ENCODE data around the gene SEC61B. TPM values are rescaled to one million over a fixed set of nuclear protein-coding genes. Genes with fewer than 3 reads are reported as not detected.
"Not testable (repeated sequence)": the region's sequence is repeated elsewhere in the genome, so short reads cannot be mapped to it uniquely, and the experiment has no call there.

SEC61B gene
- total RNA-seq, 1 donor from 2014 or later = 123 TPM

DNA sequence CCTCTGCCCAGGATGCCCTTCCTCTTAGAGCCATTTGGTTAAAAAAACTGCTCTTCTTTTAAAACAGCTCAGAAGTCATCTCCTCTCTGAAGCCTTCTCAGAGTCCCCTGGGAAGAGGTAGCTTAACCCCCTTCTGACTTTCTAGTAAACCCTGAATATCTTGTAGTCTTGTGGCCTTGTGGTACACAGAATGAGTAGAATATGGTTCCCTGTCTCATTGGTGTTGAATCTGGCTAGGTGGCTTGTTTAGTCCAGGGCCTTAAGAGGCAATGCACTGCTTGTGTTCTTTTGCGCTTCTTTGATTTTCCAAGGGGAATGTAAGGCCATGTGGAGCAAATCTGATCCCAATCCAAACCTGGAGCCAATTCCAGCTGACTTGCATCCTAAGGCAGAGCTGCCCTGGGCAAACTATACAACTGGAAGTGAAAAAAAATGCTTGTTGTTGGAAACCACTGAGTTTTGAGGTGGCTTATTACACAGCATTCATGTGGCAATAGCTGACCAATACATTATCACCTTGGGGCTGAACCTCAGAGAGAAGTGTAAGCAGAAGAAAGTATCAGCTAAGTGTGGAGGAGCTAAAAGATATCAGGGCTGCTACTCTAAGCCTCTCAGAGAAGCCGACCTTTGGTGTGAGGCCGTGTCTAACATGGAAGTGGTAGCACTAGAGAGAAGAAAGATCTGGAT lies 31.3 kb upstream of the SEC61B start:
- H3K4me3 ChIP-seq (ENCODE audit: low read depth, low read length) = no peak overlapping the region
- TF ChIP-seq, protein P1, sequence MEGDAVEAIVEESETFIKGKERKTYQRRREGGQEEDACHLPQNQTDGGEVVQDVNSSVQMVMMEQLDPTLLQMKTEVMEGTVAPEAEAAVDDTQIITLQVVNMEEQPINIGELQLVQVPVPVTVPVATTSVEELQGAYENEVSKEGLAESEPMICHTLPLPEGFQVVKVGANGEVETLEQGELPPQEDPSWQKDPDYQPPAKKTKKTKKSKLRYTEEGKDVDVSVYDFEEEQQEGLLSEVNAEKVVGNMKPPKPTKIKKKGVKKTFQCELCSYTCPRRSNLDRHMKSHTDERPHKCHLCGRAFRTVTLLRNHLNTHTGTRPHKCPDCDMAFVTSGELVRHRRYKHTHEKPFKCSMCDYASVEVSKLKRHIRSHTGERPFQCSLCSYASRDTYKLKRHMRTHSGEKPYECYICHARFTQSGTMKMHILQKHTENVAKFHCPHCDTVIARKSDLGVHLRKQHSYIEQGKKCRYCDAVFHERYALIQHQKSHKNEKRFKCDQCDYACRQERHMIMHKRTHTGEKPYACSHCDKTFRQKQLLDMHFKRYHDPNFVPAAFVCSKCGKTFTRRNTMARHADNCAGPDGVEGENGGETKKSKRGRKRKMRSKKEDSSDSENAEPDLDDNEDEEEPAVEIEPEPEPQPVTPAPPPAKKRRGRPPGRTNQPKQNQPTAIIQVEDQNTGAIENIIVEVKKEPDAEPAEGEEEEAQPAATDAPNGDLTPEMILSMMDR (conservative IDR thresholded peaks at IDR 0.05; ENCODE audit: low read depth, low read length) = no peak
- DNase-seq (ENCODE audit: low read depth) = no peak

DNA sequence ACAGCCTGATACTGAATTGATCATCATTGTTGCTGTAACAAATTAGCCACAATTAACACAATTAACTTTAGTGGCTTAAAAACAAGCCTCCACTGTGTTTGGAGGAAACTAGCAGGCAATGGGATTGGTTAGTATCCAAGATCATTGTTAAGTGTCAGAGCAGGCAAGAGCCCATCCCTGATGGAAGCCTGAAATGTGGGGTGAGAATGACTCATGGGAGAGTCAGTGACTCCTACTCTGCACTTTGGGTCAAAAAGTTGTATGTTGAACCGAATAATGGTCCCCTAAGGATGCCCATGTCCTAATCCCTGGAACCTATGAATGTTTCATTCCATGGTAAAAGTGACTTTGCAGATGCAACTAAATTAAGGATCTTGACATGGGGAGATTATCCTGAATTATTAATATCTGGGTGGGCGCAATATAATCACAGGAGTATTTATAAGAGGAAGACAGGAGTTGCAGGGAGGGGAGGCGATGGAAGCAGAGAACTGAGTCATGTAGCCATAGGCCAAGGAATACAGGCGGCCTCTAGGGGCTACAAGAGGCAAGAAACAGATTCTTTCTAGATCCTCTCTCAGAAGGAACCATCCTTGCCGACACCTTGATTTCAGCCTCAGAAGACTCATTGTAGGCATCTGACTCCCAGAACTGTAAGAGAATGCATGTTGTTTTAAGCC lies 29.2 kb upstream of the SEC61B start:
- no peak for DNase-seq (ENCODE audit: low read depth)
- H3K4me3 ChIP-seq (ENCODE audit: low read depth, low read length) = no peak overlapping the region
- TF ChIP-seq, protein P1 (conservative IDR thresholded peaks at IDR 0.05; ENCODE audit: low read depth, low read length) = peak; percentile 39

DNA sequence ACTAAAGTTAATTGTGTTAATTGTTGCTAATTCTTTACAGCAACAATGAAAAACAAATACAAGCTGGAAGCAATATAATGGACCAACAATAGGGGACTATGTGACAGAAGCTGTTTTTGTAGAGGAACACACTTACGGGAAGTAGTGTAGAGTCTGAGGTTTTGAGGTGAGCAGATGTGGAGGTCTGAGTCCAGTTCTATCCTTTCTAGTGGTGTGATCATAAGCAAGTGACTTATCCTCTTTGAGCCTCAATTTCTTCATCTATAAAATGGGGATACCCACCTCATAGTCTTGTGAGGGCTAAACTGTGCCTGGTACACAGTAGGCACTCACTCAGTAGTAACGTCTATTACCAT lies 28.6 kb upstream of the SEC61B start:
- DNase-seq (ENCODE audit: low read depth) = no peak
- TF ChIP-seq, protein P1 (conservative IDR thresholded peaks at IDR 0.05; ENCODE audit: low read depth, low read length) = no peak
- no peak overlapping the region for H3K4me3 ChIP-seq (ENCODE audit: low read depth, low read length)

DNA sequence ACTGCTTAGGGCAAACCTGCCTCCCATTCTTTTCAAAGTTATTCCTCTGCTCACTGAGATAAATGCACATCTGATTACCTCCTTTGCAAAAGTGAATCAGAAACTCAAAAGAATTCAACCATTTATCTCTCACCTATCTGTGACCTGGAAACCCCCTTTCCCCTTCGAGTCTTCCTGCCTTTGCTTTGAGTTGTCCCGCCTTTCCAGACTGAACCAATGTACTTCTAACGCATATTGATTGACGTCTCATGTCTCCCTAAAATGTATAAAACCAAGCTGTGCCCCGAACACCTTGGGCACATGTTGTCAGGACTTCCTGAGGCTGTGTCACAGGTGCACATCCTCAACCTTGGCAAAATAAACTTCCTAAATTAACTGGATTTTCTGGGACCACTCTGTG lies 25.6 kb upstream of the SEC61B start:
- H3K4me3 ChIP-seq (ENCODE audit: low read depth, low read length) = not testable (repeated sequence)

DNA sequence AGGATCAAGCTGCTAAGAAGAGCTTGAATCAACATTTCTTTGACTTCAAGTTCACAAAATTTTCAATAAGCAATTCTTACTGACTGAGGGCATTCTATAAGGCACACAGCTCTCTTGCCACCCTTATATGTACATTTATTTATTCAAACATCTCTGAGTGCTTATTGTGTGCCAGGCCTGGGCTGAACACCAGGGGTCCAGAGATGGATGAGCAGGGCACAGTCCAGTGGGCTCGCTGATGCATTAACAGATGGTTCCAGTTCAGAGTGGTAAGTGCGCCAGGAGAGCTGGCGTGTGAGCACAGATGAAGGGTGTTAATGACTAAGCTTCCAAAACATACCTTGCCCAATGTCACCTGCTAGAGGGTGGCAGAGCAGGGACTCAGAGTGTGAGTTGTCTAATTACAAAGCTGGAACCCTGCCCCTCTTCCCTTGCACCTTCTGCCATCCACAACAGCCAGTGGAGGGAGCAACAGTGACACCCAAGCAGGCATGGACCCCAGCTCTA lies 24.9 kb upstream of the SEC61B start:
- no peak for DNase-seq (ENCODE audit: low read depth)
- TF ChIP-seq, protein P1 (conservative IDR thresholded peaks at IDR 0.05; ENCODE audit: low read depth, low read length) = no peak
- no peak overlapping the region for H3K4me3 ChIP-seq (ENCODE audit: low read depth, low read length)

More for the DNA sequence above, 25.6 kb upstream of the SEC61B start:
- not testable (repeated sequence) for DNase-seq (ENCODE audit: low read depth)

DNA sequence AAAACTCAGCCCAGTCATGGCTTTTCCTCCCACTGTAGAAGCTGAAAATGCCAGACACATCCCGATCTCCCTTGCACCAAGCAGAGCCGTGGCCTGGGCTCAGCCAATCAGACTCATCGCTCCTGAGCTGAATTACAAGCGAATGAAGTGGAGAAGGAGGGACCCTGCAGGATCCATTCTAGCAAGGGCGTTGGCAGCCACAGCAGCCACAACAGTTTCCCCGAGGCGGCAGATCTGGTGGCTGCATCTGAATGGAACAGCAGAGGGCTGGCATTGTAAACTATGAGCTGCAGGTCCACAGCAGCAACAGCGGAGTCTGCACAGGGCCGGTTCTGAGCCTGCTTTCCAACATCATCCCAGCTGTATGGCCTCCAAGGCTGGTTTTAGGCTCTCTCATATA lies 24.1 kb upstream of the SEC61B start:
- DNase-seq (ENCODE audit: low read depth) = no peak
- H3K4me3 ChIP-seq (ENCODE audit: low read depth, low read length) = no peak overlapping the region
- TF ChIP-seq, protein P1 (conservative IDR thresholded peaks at IDR 0.05; ENCODE audit: low read depth, low read length) = no peak

DNA sequence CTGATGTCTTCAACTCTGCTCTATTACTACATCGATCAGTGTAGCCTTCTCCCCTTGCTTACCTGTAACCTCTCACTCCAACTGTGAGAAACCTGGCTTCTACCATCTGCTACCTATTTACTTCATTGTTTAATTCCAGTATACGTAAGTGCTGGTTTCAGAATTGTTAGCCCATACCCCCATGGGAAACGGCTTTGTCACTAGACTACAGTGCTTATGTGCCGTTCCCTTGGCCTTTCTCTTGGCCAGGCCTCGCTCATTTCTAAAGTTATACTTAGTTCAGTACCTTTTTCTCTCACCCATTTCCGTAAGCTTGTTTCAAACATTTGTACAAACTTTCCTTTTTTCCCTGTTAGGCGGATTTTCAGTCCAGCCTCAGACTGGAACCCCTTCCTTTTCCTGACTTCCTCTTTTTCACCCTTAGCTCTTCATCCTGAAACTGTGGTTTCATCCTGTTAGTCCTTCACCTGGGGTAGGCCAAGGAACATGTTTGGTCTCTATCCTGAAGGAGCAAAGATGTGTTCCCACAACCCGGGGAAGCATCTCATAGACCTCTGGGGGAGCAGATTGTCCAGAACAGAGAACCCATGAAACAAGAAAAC lies 22.0 kb upstream of the SEC61B start:
- DNase-seq (ENCODE audit: low read depth) = no peak
- TF ChIP-seq, protein P1 (conservative IDR thresholded peaks at IDR 0.05; ENCODE audit: low read depth, low read length) = no peak
- no peak overlapping the region for H3K4me3 ChIP-seq (ENCODE audit: low read depth, low read length)
